Measurements from ENCODE around the gene TTC33.
"Not testable (repeated sequence)": the region's sequence is repeated elsewhere in the genome, so short reads cannot be mapped to it uniquely, and the experiment has no call there.

TTC33 gene

DNA sequence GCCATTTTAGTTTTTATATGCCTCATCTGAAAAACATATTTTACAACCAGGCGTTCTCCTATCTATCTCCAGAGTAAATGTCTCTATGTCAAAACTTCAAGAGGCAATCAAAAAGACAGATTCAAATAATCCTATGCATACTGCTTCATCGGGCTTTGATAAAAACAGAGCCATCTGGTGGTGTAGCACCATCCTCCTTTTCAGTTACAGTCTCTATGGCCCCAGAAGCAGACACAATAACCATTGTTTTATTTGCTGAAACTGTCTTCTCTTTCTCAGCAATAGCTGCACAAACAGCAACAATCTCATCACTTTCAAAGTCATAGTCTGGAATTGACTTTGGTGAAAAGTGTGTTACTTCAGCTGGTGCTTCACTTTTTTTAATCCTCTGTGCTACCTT lies 39.8 kb downstream of the TTC33 start:
- DNase-seq: no peak

GRCh38 chr5:40714001-40714400 lies 41.8 kb downstream of the TTC33 start:
- no peak for DNase-seq

DNA sequence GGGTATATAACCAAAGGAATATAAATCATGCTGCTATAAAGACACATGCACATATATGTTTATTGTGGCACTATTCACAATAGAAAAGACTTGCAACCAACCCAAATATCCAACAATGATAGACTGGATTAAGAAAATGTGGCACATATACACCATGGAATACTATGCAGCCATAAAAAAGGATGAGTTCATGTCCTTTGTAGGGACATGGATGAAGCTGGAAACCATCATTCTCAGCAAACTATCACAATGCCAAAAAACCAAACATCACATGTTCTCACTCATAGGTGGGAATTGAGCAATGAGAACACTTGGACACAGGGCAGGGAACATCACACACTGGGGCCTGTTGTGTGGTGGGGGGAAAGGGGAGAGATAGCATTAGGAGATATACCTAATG lies 45.2 kb downstream of the TTC33 start:
- DNase-seq: not testable (repeated sequence)

DNA sequence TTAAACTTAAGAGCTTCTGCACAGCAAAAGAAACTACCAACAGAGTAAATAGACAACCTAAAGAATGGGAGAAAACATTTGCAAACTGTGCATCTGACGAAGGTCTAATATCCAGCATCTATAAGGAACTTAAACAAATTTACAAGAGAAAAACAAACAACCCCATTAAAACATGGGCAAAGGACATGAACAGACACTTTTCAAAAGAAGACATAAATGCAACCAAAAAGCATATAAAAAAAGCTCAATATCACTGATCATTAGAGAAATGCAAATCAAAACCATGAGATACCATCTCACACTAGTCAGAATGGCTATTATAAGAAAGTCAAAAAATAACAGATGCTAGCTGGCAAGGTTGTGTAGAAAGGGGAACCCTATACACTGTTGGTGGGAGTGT lies 50.3 kb downstream of the TTC33 start:
- not testable (repeated sequence) for DNase-seq

DNA sequence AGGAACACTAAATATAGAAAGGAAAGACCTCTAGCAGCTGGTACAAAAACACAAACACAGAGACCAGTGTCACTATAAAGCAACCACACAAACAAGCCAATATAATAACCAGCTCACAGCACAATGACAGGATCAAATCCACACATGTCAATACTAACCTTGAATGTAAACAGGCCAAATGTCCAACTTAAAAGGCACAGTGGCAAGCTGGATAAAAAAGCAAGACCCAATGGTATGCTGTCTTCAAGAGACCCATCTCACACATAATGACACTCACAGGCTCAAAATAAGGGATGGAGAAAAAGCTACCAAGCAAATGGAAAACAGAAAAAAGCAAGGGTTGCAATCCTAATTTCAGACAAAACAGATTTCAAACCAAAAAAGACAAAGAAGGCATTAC lies 53.7 kb downstream of the TTC33 start:
- DNase-seq: not testable (repeated sequence)

DNA sequence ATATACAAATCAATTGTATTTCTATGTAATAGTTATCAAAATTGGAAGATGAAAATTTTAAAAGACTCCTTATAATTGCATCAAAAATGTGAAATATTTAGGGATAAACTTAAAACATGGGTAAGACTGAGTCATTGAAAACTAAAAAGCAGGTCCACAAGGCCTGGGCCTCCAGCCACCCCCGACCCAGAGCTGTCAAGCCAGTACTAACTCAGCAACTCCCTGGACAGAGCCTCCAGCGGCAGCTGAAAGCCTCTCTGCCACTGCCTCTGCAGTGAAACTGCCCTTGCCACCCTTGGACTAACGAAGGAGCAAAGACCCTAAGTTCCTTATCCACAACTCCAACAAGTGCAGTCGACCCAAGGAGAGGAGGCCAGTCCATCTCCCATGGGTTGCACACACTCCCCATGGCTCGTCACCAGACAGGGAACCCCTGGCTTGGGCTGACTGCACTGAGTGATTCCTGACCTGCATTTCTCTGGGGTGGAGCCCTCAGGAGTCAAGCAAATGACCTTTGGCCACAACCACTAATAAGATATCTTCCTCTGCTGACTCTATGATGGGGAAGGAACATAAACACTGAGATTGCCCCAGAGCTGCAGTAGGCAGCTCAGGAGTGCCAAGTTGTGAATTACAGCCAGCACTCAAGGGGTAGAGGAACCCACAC lies 55.5 kb downstream of the TTC33 start:
- no peak for DNase-seq

GRCh38 chr5:40694433-40694832 lies 61.3 kb downstream of the TTC33 start:
- DNase-seq: no peak

- DNase-seq: no peak
These were observed 63.9 kb downstream of the TTC33 start for GRCh38 chr5:40691894-40692293.

- DNase-seq: no peak
These were observed 65.5 kb downstream of the TTC33 start for GRCh38 chr5:40690267-40690666.

DNA sequence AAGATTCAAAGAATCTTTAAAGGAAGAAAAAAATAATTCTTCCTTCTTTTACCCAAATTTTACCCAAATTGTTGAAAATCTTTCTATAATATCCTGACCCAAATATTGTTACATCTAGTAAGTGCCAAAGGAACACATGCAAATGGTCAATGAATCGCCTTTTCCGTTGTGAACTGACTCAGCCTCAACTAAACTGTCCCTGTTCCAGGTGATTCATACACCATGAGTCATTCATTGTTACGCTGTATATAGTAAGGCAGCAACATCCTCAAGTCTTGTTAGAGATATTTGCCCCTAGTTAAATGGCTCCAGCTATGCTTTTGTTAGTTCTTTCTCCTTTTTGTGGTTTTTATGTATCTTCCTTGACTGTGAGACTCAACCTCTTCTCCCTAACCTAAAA lies 66.3 kb downstream of the TTC33 start:
- DNase-seq: no peak

DNA sequence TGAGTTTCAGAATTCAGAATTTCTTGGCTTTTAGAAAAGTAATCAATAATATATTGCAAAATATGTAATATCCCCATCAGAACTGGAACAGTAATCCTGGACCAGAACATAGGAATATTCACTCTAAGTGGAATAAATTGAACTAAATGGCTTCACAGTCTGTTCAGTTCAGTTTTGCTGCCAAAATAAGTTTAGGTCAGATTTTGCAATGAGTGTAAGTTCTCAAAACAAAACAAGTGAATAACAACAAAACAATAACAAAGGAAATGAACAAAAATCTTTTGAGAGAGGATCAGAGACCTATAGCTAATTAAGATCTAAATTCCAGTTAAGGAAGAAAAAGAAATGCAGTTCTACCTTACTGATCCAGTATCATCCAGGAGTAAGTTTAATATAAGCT lies 66.8 kb downstream of the TTC33 start:
- no peak for DNase-seq

DNA sequence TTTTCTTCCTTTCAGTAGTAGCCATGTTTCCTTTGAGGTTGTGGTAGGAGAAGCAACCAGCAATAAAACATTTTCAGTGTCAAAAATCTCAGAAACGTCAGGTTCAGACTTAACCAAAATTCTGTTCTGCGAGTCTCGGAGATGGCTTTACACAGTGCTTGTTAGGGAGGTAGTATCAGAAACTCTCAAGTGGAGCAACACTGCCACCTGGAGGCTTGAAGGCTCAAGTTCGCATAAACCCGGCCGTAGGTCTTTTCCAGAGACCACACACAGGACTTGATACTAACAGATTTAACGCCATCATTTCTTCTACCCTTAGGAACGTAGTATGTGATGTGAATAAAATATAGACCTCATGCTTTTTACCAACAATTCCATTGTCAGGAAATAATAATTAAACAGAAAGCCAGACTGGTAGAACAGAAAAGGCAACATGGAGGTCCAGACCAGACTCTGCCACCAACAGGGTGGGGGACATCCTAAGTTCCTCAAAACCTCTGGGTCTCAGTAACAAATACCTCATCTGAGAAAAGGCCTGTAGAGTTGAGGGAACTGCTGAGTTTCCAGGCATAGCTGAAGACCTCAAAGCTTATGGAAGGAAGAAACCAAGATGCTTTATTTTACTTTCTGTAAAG lies 67.5 kb downstream of the TTC33 start:
- peak; percentile 42 to 76 (median 69) for DNase-seq

DNA sequence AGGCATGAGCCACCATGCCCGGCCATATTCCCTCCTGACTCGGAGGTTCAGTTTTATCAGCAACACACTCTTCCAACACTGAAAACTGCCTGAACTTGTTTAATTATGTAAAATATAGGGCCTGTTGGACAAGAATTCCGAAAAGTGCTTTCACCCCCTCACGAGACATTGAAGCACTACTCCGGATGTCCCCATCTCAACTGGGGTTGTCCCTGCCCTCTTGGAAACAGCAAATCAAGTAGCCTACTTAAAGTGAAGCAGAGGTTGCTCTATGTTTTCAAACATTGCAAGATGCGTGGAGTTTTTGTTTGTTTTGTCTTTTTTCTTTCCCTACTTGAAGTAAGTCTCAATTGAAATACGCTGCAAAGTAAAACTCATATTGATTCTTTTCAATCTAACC lies 68.4 kb downstream of the TTC33 start:
- DNase-seq: no peak

DNA sequence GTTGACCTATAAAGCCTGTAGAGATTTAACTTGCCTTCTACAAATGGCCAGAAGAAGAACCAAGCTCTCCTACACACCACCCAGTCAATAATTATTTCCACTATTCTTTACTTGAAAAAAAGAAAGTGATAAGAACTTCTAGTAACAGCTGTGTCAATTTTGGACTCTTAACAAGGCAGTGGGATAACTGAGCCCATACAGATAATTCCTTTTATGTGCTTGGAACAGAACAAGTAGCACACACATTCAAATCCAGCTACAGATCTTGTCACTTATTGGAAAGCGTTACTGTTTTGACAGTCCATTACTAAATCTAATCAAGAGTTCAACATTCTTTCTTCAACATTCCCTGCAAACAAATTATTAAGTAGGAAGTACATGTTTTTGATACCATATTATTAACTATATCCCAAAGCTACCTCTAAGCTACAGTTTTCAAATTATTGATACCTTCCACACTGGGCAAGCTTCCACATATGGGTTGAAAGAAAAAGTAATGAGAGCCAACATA lies 69.7 kb downstream of the TTC33 start:
- DNase-seq: no peak

GRCh38 chr5:40685193-40685592 lies 70.6 kb downstream of the TTC33 start:
- DNase-seq: no peak

DNA sequence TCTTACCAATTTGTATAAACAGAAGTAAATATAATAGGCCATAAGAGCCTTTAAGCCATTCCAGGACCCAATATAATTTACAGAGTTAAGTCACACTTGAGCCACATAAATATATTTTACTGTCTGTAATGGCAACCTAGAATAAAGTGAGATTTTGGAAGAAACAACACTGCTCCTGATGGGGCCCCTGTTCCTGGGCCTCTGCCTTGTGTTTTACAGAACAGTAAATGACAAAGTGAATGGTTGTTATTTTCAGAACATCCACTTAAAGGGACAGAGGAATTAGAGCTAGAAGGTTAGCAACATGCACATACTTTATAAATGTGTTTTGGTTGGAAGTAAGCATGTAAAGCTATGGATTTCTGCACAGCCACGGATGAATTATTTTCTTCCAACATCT lies 72.5 kb downstream of the TTC33 start:
- DNase-seq: no peak

DNA sequence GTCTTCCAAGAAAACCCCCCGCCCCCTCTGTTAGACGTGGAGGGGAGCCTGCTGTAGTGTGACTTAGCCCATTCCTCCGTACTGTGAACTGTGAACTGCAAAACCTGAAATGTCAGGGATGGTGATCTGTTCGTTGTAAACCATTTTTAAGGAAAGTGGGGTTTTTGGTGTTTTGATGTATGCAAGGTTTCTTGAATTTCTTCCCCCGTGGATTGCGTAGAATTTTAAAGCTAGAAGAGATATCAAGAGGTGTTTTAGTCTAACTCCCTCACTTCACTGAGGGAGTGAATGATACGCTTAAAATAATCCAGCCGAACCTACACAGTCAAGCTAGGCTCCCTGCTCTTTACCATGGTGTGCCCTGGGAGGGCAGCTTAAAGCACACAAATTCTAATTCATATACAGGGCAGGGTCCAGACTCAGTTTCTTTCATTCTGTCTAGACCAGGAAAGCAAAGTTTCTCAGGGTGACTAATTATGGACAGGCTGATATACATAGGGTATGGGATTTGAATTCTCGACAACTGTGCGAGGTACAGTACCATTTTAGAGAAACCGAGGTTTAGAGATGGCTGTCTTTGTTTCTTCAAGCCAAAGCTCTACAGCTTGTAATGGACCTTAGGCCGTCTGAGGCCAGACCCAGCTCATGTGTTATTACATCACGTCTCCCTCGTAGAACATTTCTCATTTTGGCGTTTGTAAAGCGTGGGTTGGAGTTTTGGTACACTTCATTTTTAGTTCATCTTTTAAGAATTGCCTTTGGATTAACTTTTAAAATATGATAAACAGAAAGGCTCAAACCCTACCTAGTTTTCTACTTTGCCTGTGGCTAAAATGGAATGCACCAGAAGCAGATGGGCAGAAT lies 73.4 kb downstream of the TTC33 start:
- no peak for DNase-seq

GRCh38 chr5:40681363-40682153 lies 74.2 kb downstream of the TTC33 start:
- peak in 2 of 4 experiments; percentile 29 to 34 for DNase-seq

GRCh38 chr5:40680741-40681362 lies 74.9 kb downstream of the TTC33 start:
- DNase-seq: peak; percentile 18 to 35 (median 30)

DNA sequence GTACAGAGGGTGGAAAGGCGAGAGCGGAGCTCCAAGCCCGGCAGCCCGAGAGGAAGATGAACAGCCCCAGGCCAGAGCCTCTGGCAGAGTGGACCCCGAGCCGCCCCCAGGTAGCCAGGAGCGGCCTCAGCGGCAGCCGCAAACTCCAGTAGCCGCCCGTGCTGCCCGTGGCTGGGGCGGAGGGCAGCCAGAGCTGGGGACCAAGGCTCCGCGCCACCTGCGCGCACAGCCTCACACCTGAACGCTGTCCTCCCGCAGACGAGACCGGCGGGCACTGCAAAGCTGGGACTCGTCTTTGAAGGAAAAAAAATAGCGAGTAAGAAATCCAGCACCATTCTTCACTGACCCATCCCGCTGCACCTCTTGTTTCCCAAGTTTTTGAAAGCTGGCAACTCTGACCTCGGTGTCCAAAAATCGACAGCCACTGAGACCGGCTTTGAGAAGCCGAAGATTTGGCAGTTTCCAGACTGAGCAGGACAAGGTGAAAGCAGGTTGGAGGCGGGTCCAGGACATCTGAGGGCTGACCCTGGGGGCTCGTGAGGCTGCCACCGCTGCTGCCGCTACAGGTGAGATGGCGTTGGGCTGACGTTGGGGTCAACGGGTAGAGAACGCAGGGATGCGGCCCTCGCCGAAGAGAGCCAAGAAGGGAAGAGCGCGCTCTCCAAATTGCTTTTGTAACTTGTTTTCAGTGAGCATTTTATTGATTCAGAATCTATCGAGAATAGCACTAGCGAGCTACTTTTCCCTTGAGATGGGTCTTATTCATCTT lies 75.7 kb downstream of the TTC33 start, which contains the start of gene PTGER4:
Gene PTGER4, plus strand, starts transcription at position 3 of the 769 bp plus-strand sequence. CDS start 1,079 bp downstream, outside the sequence.
- DNase-seq: peak in 2 of 4 experiments; percentile 22 to 37
